Calu3 (cell line): ENCODE measurements around the gene TENM4. TPM values are rescaled to one million over a fixed set of nuclear protein-coding genes. Genes with fewer than 3 reads are reported as not detected.

Source experiments
- BruUV-seq: library from RNA; stranded (reverse); fragments of 400-500 nt; replicated peaks from 2 replicates; lab custom pipeline; 2021; lab: Mats Ljungman, UMichigan
- CTCF ChIA-PET: fragments of 300-600 bp; sonication (Branson Sonifier 250); formaldehyde crosslinking; loops from one replicate; lab custom pipeline; 2022; ENCODE audit warnings: antibody characterized with exemption; lab: Charles Lee
- DNase-seq: peaks from one replicate; pipeline ENCODE4 v3.0.0; 2022
- H3K27ac Mint-ChIP-seq: one replicate; pipeline ENCODE4 v1.8.0; 2022; ENCODE audit warnings: mixed read lengths; ENCODE audit not compliant: unreplicated experiment
- H3K27me3 Mint-ChIP-seq: one replicate; pipeline ENCODE4 v1.8.0; 2022; ENCODE audit warnings: mixed read lengths; ENCODE audit not compliant: unreplicated experiment
- H3K36me3 Mint-ChIP-seq: one replicate; pipeline ENCODE4 v1.8.0; 2022; ENCODE audit warnings: mild to moderate bottlenecking, moderate library complexity, mixed read lengths; ENCODE audit not compliant: insufficient read depth, unreplicated experiment
- H3K4me1 Mint-ChIP-seq: one replicate; pipeline ENCODE4 v1.8.0; 2022; ENCODE audit warnings: mild to moderate bottlenecking, low read depth, mixed read lengths; ENCODE audit not compliant: unreplicated experiment
- H3K4me3 Mint-ChIP-seq: one replicate; pipeline ENCODE4 v1.8.0; 2022; ENCODE audit warnings: mild to moderate bottlenecking, low read depth, moderate library complexity, mixed read lengths; ENCODE audit not compliant: unreplicated experiment
- H3K9me3 Mint-ChIP-seq: one replicate; pipeline ENCODE4 v1.8.0; 2022; ENCODE audit warnings: low read depth, mixed read lengths; ENCODE audit not compliant: unreplicated experiment
- intact Hi-C: fragments of 100-400 bp; cut with micrococcal nuclease; formaldehyde crosslinking; loops from one replicate; pipeline ENCODE4 v1.10.0; 2022; ENCODE audit not compliant: unreplicated experiment
- total RNA-seq: library from RNA; stranded (reverse); gene quantifications from 2 replicates; pipeline ENCODE4 v1.2.3, GENCODE V29; 2022
- TF ChIP-seq, protein P1 (sequence below): fragments of 200-600 bp; IDR thresholded peaks from one replicate; pipeline ENCODE4 v1.8.0; 2022; ENCODE audit warnings: antibody characterized with exemption; ENCODE audit not compliant: unreplicated experiment

The TENM4 gene
- total RNA-seq, 1 experiment from 2014 or later = not detected

DNA sequence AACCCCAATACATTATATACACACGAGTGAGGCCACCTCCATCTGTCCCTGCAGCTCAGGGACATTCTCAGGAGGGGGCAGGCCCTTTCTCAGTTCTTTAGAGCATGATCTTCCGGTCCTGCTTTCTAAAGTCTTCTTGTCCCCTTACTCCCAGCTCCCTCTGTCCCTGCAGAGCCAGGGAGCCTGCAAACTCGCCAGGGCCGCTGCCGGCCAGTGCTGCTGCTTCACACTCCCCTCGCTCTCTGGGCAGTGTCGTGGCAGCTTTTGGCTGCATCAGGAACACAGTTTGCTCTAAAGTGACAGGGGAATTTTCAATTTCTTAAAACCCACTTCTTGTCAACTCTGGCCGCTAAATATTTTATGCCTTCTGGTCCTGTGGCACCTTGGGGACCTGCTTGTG is 736.0 kb downstream of the TENM4 start:
- H3K9me3 Mint-ChIP-seq = no peaks in the 10 kb centered on the region
- TF ChIP-seq, protein P1, sequence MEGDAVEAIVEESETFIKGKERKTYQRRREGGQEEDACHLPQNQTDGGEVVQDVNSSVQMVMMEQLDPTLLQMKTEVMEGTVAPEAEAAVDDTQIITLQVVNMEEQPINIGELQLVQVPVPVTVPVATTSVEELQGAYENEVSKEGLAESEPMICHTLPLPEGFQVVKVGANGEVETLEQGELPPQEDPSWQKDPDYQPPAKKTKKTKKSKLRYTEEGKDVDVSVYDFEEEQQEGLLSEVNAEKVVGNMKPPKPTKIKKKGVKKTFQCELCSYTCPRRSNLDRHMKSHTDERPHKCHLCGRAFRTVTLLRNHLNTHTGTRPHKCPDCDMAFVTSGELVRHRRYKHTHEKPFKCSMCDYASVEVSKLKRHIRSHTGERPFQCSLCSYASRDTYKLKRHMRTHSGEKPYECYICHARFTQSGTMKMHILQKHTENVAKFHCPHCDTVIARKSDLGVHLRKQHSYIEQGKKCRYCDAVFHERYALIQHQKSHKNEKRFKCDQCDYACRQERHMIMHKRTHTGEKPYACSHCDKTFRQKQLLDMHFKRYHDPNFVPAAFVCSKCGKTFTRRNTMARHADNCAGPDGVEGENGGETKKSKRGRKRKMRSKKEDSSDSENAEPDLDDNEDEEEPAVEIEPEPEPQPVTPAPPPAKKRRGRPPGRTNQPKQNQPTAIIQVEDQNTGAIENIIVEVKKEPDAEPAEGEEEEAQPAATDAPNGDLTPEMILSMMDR = no peak
- no peaks in the 10 kb centered on the region for H3K4me1 Mint-ChIP-seq
- H3K27ac Mint-ChIP-seq = no peak overlapping the region
- no peak for DNase-seq
- no peak overlapping the region for H3K4me3 Mint-ChIP-seq
- intact Hi-C loops = no loop called here
- H3K36me3 Mint-ChIP-seq = no peaks in the 10 kb centered on the region
- no TSS peak for BruUV-seq
- CTCF ChIA-PET = no interaction called here
- H3K27me3 Mint-ChIP-seq = peaks cover 79% of the 10 kb centered on the region

DNA sequence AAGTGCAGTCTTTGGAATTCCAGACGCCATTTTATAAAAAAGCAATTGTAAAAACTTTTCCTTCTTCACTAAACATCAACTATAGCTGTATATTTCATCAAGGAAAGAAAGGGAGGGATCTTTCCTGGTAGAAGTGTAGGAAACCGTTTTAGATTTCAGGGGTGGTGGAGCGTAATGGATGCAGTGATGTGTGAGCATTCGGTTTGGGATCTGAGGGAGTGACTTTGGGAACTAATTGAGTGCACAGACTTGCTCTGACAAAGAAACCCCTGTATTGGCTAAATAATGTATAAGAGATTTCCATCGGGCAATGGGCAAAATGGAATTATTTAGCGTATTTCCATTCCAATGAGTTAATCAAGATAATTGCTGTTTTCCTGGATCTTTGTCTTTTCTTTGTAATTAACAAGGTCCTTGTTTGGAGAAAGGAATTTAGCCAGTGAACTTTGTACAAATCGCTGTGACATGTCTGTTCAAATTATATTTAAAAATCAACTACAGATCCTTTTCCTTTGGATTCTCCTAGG is 741.2 kb downstream of the TENM4 start:
- intact Hi-C loops = no loop called here
- H3K36me3 Mint-ChIP-seq = no peaks in the 10 kb centered on the region
- DNase-seq = no peak
- CTCF ChIA-PET = interaction anchor here (1.8 kb wide), 1 partner anchor 16 kb away, joined by 4 read pairs; no protein-coding TSS in a partner anchor
- BruUV-seq = no TSS peak
- peaks cover 82% of the 10 kb centered on the region for H3K27me3 Mint-ChIP-seq
- H3K27ac Mint-ChIP-seq = no peak overlapping the region
- H3K4me3 Mint-ChIP-seq = no peak overlapping the region
- H3K4me1 Mint-ChIP-seq = no peaks in the 10 kb centered on the region
- no peaks in the 10 kb centered on the region for H3K9me3 Mint-ChIP-seq
- TF ChIP-seq, protein P1 = no peak

DNA sequence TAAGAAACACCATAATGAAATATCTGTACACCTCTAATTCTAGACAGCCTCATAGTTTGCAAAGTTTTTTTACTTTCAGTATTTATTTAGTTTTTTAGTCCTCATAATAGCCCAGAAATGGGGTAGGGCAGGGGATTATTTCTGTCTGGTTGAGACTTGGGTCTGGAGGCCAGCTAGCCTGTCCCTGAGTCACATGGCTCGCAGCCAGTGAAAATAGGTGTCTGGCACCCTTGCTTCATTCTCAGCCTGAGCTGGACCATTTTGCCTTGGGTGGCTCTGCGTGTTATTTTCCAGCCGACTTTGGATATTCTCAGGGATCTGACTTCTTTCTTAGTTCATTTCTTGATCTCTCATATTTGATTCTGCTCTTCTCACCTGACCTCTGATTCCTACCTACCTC is 742.2 kb downstream of the TENM4 start:
- H3K4me1 Mint-ChIP-seq = no peaks in the 10 kb centered on the region
- intact Hi-C loops = no loop called here
- TF ChIP-seq, protein P1 = no peak
- no TSS peak for BruUV-seq
- CTCF ChIA-PET = interaction anchor here (0.5 kb wide), 1 partner anchor 420 kb away, joined by 4 read pairs; no protein-coding TSS in a partner anchor
- no peak for DNase-seq
- no peaks in the 10 kb centered on the region for H3K36me3 Mint-ChIP-seq
- no peak overlapping the region for H3K27ac Mint-ChIP-seq
- H3K9me3 Mint-ChIP-seq = no peaks in the 10 kb centered on the region
- H3K27me3 Mint-ChIP-seq = peaks cover 85% of the 10 kb centered on the region
- H3K4me3 Mint-ChIP-seq = no peak overlapping the region

- no TSS peak for BruUV-seq
- Mint-ChIP-seq H3K27me3 (peaks cover 82% of the 10 kb centered on the region), H3K4me3 (no peak overlapping the region), H3K4me1 (no peaks in the 10 kb centered on the region), H3K27ac (no peak overlapping the region), H3K36me3 (no peaks in the 10 kb centered on the region), H3K9me3 (no peaks in the 10 kb centered on the region)
- CTCF ChIA-PET = interaction anchor here (0.7 kb wide), 1 partner anchor 106 kb away, joined by 7 read pairs; no protein-coding TSS in a partner anchor
- TF ChIP-seq, protein P1 = no peak
- DNase-seq = no peak
- intact Hi-C loops = no loop called here
These were observed 744.7 kb downstream of the TENM4 start for GRCh38 chr11:78696177-78696576.
